NCI-H2227 (cell line): ENCODE data around the gene ARL14EP.

Experiments
- DNase-seq: peaks from one replicate; lab custom pipeline; 2025; ENCODE audit not compliant: unreplicated experiment; lab: John Stamatoyannopoulos, UW

ARL14EP gene

DNA sequence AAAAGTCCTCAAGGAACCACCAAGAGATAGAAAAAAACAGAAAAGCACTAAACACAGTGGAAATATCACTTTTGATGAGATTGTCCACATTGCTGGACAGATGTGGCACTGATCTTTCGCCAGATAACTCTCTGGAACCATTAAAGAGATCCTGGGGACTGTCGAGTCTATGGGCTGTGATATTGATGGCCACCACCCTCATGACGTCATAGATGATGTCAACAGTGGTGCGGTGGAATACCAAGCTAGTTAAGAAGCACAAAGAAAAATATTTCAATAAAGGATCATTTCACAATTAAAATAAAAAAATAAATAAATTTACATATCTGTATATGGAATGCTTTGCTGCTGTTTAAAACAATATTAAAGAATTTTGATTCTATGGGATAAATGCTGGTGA lies 45.5 kb downstream of the ARL14EP start:
- DNase-seq = no peak

DNA sequence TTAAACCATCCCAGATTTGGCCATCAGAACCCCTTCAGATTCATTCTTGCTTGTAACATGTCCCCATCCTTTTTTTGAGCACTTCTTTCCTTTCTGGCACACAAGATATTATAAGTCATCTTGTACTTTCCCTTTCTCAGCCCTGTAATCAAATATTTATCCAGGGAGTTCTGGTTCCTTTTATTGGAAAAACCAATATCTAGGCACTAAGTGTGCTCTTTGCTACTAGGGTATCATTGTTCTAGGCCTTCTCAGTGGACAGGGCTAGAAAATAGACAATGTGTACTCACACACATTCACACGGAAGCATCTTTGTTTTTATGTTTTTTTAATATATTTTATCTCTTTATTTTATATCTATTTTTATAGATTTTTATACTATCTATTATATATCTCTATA lies 47.3 kb downstream of the ARL14EP start:
- DNase-seq = no peak

DNA sequence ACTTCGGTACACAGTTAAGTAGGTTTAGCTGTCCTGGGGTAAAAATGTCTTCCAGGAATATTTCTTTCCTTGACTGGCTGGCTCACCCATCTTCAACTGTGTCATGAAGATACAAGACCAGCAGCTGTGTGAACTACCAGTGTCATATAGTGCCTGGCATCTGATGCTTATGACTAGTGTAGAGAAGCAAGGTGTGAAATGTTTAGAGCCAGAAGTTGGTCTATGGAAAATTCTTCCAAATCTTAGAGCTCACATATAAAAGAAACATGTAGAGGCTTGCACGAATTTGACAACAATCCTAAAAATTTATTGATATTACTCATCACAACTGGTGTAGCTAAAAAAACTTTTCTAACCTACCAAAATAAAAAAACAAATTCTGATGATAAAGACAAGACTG lies 54.4 kb downstream of the ARL14EP start:
- DNase-seq = no peak

DNA sequence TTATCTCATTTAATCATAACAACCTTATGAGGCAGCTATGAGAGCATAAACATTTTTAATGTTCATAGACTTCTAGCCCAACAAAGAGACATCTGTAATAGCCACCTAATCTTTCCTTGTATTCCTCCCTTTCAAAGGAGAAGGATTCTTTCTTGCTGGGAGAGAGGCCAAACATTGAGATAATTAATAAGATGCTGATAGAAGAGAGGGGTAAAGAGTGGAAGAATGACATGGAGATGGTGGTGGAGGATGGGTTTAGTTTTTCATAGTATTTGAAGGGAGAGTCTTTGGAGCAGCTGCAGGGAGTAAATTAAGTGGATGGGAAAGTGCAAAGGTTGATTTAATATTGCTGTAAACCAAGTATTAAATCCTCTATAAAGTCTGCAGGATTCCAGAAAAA lies 57.9 kb downstream of the ARL14EP start:
- no peak for DNase-seq

DNA sequence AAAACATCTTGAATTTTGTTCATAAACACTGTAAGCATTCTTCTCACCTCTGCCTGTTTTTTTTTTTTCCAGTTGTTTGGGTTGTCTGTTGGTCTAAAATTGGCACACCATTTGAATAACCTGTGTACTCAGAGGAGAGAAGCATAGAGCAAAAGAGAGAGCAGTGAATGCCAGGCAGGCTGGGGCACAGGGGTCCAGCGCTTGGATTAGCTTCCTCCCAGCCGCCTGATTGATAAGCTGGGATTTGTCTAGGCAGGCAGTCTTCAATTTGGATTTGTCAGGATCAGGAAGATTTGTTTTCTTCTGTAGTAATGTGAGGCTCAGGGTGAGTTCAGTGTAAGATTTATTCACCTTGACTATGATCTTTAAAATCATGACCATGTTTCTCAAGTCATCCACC lies 59.0 kb downstream of the ARL14EP start:
- no peak for DNase-seq
